GM19467 (cell line): ENCODE results near the gene FRK.
A peak's percentile ranks its signal among the peaks of the same experiment; 100 is the strongest.
"Not testable (repeated sequence)": the region's sequence is repeated elsewhere in the genome, so short reads cannot be mapped to it uniquely, and the experiment has no call there.

Experiments
- ATAC-seq: cut with Tn5 transposase; IDR thresholded peaks from one replicate; pipeline ENCODE4 v1.9.1; 2021; ENCODE audit warnings: mild to moderate bottlenecking, moderate library complexity; ENCODE audit not compliant: unreplicated experiment

The FRK gene

GRCh38 chr6:116060572-116061283, at the start of gene FRK:
FRK (minus strand) TSS chr6:116060891; CDS start chr6:116060311, 580 bp downstream.
- ATAC-seq, result peak; percentile 48

- ATAC-seq, result no peak
These were observed 48.1 kb upstream of the FRK start for GRCh38 chr6:116108836-116109235.

- no peak for ATAC-seq
These were observed 45.5 kb upstream of the FRK start for GRCh38 chr6:116106146-116106545.

- ATAC-seq, result no peak
These were observed 44.6 kb upstream of the FRK start for GRCh38 chr6:116105247-116105646.

GRCh38 chr6:116104636-116105035, 43.9 kb upstream of the FRK start:
- ATAC-seq, result no peak

GRCh38 chr6:116102873-116103272, 42.2 kb upstream of the FRK start:
- ATAC-seq, result no peak

- ATAC-seq, result no peak
These were observed 41.1 kb upstream of the FRK start for GRCh38 chr6:116101790-116102189.

- no peak for ATAC-seq
These were observed 40.6 kb upstream of the FRK start for GRCh38 chr6:116101302-116101718.

GRCh38 chr6:116100419-116101301, 40.0 kb upstream of the FRK start, which contains the start of gene NT5DC1:
NT5DC1 (plus strand) TSS chr6:116100853; CDS start chr6:116100931, 78 bp downstream.
- peak; percentile 90 for ATAC-seq

GRCh38 chr6:116099036-116099435, 38.3 kb upstream of the FRK start:
- ATAC-seq, result no peak

- no peak for ATAC-seq
These were observed 36.5 kb upstream of the FRK start for GRCh38 chr6:116096979-116097816.

- ATAC-seq, result not testable (repeated sequence)
These were observed 35.5 kb upstream of the FRK start for GRCh38 chr6:116096048-116096759.

- ATAC-seq, result no peak
These were observed 33.4 kb upstream of the FRK start for GRCh38 chr6:116094041-116094440.

- peak; percentile 52 for ATAC-seq
These were observed 29.6 kb upstream of the FRK start for GRCh38 chr6:116090251-116090650.

- ATAC-seq, result no peak
These were observed 28.3 kb upstream of the FRK start for GRCh38 chr6:116088946-116089345.

- ATAC-seq, result peak; percentile 97
These were observed 26.8 kb upstream of the FRK start for GRCh38 chr6:116087437-116088027.

GRCh38 chr6:116084284-116084683, 23.6 kb upstream of the FRK start:
- no peak for ATAC-seq

- ATAC-seq, result no peak
These were observed 22.4 kb upstream of the FRK start for GRCh38 chr6:116083052-116083451.

- no peak for ATAC-seq
These were observed 18.3 kb upstream of the FRK start for GRCh38 chr6:116078945-116079344.

GRCh38 chr6:116078522-116078921, 17.8 kb upstream of the FRK start:
- ATAC-seq, result no peak
